ENCODE measurements around the gene DLST. TPM values are rescaled to one million over a fixed set of nuclear protein-coding genes. Genes with fewer than 3 reads are reported as not detected.

Gene DLST
- total RNA-seq, 5 donors from 2014 or later (not counting 1 experiment from before 2014, with no cell fraction given): 88.3 to 128 (median 102) TPM

- ATAC-seq (replicated peaks in 1 of 4) (no peak), DNase-seq (no peak)
- Histone ChIP-seq H3K4me3 (ENCODE audit: control insufficient read depth in 1 of 2, extremely low read depth in 1 of 2, low read length in 1 of 2) (no peak overlapping the region), H3K4me1 (ENCODE audit: control insufficient read depth in 1 of 2, extremely low read depth in 1 of 2, insufficient read depth in 2 of 2, low read length in 2 of 2) (peaks cover 2 to 17% of the 10 kb centered on the region in 2 experiments), H3K36me3 (ENCODE audit: control insufficient read depth in 2 of 2, extremely low read depth in 1 of 2, insufficient read depth in 1 of 2, low read length in 1 of 2) (no peaks in the 10 kb centered on the region), H3K9me3 (no peaks in the 10 kb centered on the region), H3K27ac (ENCODE audit: low read length) (no peak overlapping the region), H3K27me3 (replicated peaks in 1 of 2; ENCODE audit: control insufficient read depth in 2 of 2, extremely low read depth in 1 of 2, insufficient read depth in 2 of 2, low read length in 1 of 2) (peaks cover 0 to 14% of the 10 kb centered on the region in 2 experiments)
- H3K9me3 Mint-ChIP-seq: peaks cover 0 to 8% (median 4%) of the 10 kb centered on the region in 3 donors
- no peak overlapping the region for H3K4me3 Mint-ChIP-seq
- 94% methylated on average over 8 of the region's 11 CpGs for WGBS (ENCODE audit: insufficient coverage)
- no peaks in the 10 kb centered on the region for H3K36me3 Mint-ChIP-seq
- POLR2A ChIA-PET: no interaction called here
- H3K27ac Mint-ChIP-seq: no peak overlapping the region
- CTCF ChIA-PET: interaction anchor here in 1 of 2 donors (0.6 kb wide), 1 partner anchor 10 kb away, joined by 4 read pairs; no protein-coding TSS in a partner anchor
- peaks cover 21 to 37% (median 24%) of the 10 kb centered on the region in 3 donors for H3K4me1 Mint-ChIP-seq
- H3K27me3 Mint-ChIP-seq: no peaks in the 10 kb centered on the region
Measured at GRCh38 chr14:74936151-74936550, 54.4 kb downstream of the DLST start.

DNA sequence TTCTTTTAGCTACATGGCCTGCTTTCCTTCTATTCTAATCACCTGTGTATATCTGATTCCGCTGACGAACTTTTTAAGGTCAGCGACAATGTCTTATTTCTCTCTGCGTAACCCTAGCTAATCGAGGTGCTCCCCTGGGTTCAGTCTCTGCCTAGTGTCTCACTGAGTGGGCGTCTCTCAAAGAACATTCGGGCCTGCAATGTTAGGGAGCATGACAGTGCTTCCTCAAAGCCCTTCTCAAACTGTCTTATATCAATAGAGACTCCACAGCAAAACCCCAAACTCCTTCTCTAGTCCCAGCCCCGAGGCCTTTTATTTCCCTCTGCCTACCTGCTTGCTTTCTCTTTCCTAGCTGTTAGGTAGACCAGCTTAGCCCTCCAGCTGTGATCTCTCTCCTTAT is 55.0 kb downstream of the DLST start:
- DNase-seq: no peak
- Histone ChIP-seq H3K4me1 (ENCODE audit: control insufficient read depth in 1 of 2, extremely low read depth in 1 of 2, insufficient read depth in 2 of 2, low read length in 2 of 2) (peaks cover 2 to 23% of the 10 kb centered on the region in 2 experiments), H3K27ac (ENCODE audit: low read length) (no peak overlapping the region), H3K9me3 (no peaks in the 10 kb centered on the region), H3K36me3 (ENCODE audit: control insufficient read depth in 2 of 2, extremely low read depth in 1 of 2, insufficient read depth in 1 of 2, low read length in 1 of 2) (no peaks in the 10 kb centered on the region), H3K27me3 (replicated peaks in 1 of 2; ENCODE audit: control insufficient read depth in 2 of 2, extremely low read depth in 1 of 2, insufficient read depth in 2 of 2, low read length in 1 of 2) (peaks cover 0 to 9% of the 10 kb centered on the region in 2 experiments), H3K4me3 (ENCODE audit: control insufficient read depth in 1 of 2, extremely low read depth in 1 of 2, low read length in 1 of 2) (no peak overlapping the region)
- Mint-ChIP-seq H3K9me3 (peaks cover 0 to 8% (median 4%) of the 10 kb centered on the region in 3 donors), H3K4me1 (peaks cover 27 to 43% (median 29%) of the 10 kb centered on the region in 3 donors), H3K27ac (no peak overlapping the region), H3K36me3 (no peaks in the 10 kb centered on the region), H3K4me3 (no peak overlapping the region), H3K27me3 (no peaks in the 10 kb centered on the region)
- ATAC-seq (replicated peaks in 1 of 4): no peak
- CTCF ChIA-PET: interaction anchor here in 1 of 2 donors (0.6 kb wide), 1 partner anchor 10 kb away, joined by 4 read pairs; no protein-coding TSS in a partner anchor
- WGBS (ENCODE audit: insufficient coverage): 73% methylated on average over 8 of the region's 8 CpGs
- POLR2A ChIA-PET: no interaction called here

GRCh38 chr14:74937171-74937570 is 55.5 kb downstream of the DLST start:
- Mint-ChIP-seq H3K4me1 (peaks cover 29 to 47% (median 34%) of the 10 kb centered on the region in 3 donors), H3K4me3 (no peak overlapping the region), H3K36me3 (no peaks in the 10 kb centered on the region), H3K27me3 (no peaks in the 10 kb centered on the region), H3K27ac (peak overlapping the region in 1 of 2 donors; percentile 3), H3K9me3 (peaks cover 0 to 8% (median 4%) of the 10 kb centered on the region in 3 donors)
- H3K27me3 ChIP-seq (replicated peaks in 1 of 2; ENCODE audit: control insufficient read depth in 2 of 2, extremely low read depth in 1 of 2, insufficient read depth in 2 of 2, low read length in 1 of 2): peaks cover 0 to 8% of the 10 kb centered on the region in 2 experiments
- H3K4me3 ChIP-seq (ENCODE audit: control insufficient read depth in 1 of 2, extremely low read depth in 1 of 2, low read length in 1 of 2): no peak overlapping the region
- ATAC-seq (replicated peaks in 1 of 4) (no peak), DNase-seq (no peak)
- CTCF ChIA-PET: no interaction called here
- H3K9me3 ChIP-seq: no peaks in the 10 kb centered on the region
- H3K36me3 ChIP-seq (ENCODE audit: control insufficient read depth in 2 of 2, extremely low read depth in 1 of 2, insufficient read depth in 1 of 2, low read length in 1 of 2): no peaks in the 10 kb centered on the region
- peaks cover 2 to 27% of the 10 kb centered on the region in 2 experiments for H3K4me1 ChIP-seq (ENCODE audit: control insufficient read depth in 1 of 2, extremely low read depth in 1 of 2, insufficient read depth in 2 of 2, low read length in 2 of 2)
- H3K27ac ChIP-seq (ENCODE audit: low read length): no peak overlapping the region
- POLR2A ChIA-PET: no interaction called here
- no CpG with 5 or more reads among the region's 2 CpGs for WGBS (ENCODE audit: insufficient coverage)

GRCh38 chr14:74938531-74939495 is 57.1 kb downstream of the DLST start:
- POLR2A ChIA-PET: interaction anchor here (0.6 kb wide), 2 partner anchors 58 to 130 kb away, joined by 9 to 16 read pairs; no protein-coding TSS in a partner anchor
- peaks cover 36 to 56% (median 42%) of the 10 kb centered on the region in 3 donors for H3K4me1 Mint-ChIP-seq
- peaks cover 4 to 33% of the 10 kb centered on the region in 2 experiments for H3K4me1 ChIP-seq (ENCODE audit: control insufficient read depth in 1 of 2, extremely low read depth in 1 of 2, insufficient read depth in 2 of 2, low read length in 2 of 2)

DNA sequence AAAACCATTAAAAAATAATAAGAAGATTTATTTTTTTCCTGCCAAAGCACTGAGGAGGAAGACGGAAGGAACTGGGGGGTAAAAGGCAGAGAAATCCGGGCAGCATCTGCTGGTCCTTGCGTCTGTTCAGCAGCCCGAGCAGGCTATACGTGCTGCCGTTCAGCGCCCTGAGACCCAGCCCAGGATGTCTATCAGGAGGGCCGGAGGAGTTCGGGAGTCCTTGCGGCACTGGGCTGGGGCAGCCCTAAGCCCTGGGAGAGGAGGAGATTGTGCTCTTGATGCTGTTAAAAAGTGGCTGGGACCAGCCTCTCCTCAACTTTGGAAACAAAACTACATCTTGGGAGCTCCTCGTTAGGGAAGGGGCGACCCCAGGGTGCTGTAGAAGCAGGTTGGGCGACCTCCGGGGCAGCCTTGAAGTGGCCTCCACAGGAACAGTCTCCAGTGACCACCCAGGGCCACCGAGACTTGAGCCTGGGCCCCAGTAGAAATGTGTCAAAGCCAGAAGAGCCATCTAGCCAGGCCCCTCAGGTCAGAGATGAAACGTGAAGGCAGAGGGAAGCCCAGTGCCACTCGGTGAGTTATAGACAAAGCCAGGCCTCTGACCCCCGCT is 59.3 kb downstream of the DLST start:
- no peak for DNase-seq
- H3K27ac ChIP-seq (ENCODE audit: low read length): peak overlapping the region; percentile 83
- H3K4me3 ChIP-seq (ENCODE audit: control insufficient read depth in 1 of 2, extremely low read depth in 1 of 2, low read length in 1 of 2): peak overlapping the region in 1 of 2 donors; percentile 36
- H3K4me1 ChIP-seq (ENCODE audit: control insufficient read depth in 1 of 2, extremely low read depth in 1 of 2, insufficient read depth in 2 of 2, low read length in 2 of 2): peaks cover 4 to 36% of the 10 kb centered on the region in 2 experiments
- Mint-ChIP-seq H3K27ac (peak overlapping the region; percentile 92 to 96), H3K4me1 (peaks cover 36 to 57% (median 43%) of the 10 kb centered on the region in 3 donors), H3K9me3 (peaks cover 0 to 8% (median 4%) of the 10 kb centered on the region in 3 donors), H3K27me3 (no peaks in the 10 kb centered on the region), H3K36me3 (no peaks in the 10 kb centered on the region), H3K4me3 (peak overlapping the region; percentile 67 to 79 (median 71))
- no peaks in the 10 kb centered on the region for H3K36me3 ChIP-seq (ENCODE audit: control insufficient read depth in 2 of 2, extremely low read depth in 1 of 2, insufficient read depth in 1 of 2, low read length in 1 of 2)
- H3K9me3 ChIP-seq: no peaks in the 10 kb centered on the region
- no peaks in the 10 kb centered on the region for H3K27me3 ChIP-seq (replicated peaks in 1 of 2; ENCODE audit: control insufficient read depth in 2 of 2, extremely low read depth in 1 of 2, insufficient read depth in 2 of 2, low read length in 1 of 2)
- ChIA-PET CTCF (interaction anchor here (0.5 to 0.9 kb wide), 4 partner anchors 8 to 84 kb away, joined by 3 to 5 read pairs (median 3); no protein-coding TSS in a partner anchor), POLR2A (no interaction called here)
- 94% methylated on average over 15 of the region's 18 CpGs for WGBS (ENCODE audit: insufficient coverage)
- peak in 1 of 4 experiments; percentile 4 for ATAC-seq (replicated peaks in 1 of 4)

More at GRCh38 chr14:74938531-74939495, 57.1 kb downstream of the DLST start:
- Histone ChIP-seq H3K4me3 (ENCODE audit: control insufficient read depth in 1 of 2, extremely low read depth in 1 of 2, low read length in 1 of 2) (no peak overlapping the region), H3K27ac (ENCODE audit: low read length) (no peak overlapping the region), H3K27me3 (replicated peaks in 1 of 2; ENCODE audit: control insufficient read depth in 2 of 2, extremely low read depth in 1 of 2, insufficient read depth in 2 of 2, low read length in 1 of 2) (peaks cover 0 to 8% of the 10 kb centered on the region in 2 experiments), H3K9me3 (no peaks in the 10 kb centered on the region), H3K36me3 (ENCODE audit: control insufficient read depth in 2 of 2, extremely low read depth in 1 of 2, insufficient read depth in 1 of 2, low read length in 1 of 2) (no peaks in the 10 kb centered on the region)
- DNase-seq (no peak), ATAC-seq (replicated peaks in 1 of 4) (no peak)
- Mint-ChIP-seq H3K36me3 (no peaks in the 10 kb centered on the region), H3K27ac (no peak overlapping the region), H3K27me3 (no peaks in the 10 kb centered on the region), H3K4me3 (no peak overlapping the region), H3K9me3 (peaks cover 0 to 8% (median 4%) of the 10 kb centered on the region in 3 donors)
- CTCF ChIA-PET: interaction anchor here in 1 of 2 donors (1.2 kb wide), 1 partner anchor 33 kb away, joined by 3 read pairs; no protein-coding TSS in a partner anchor
- WGBS (ENCODE audit: insufficient coverage): 84% methylated on average over 5 of the region's 10 CpGs
